DND-41 (cell line): ENCODE results near the gene MCOLN1.

Source experiments
- CTCF ChIP-seq: IDR thresholded peaks from 2 replicates; pipeline ENCODE4 v1.5.1; 2012; ENCODE audit warnings: borderline replicate concordance, low read length, moderate library complexity, mild to moderate bottlenecking; ENCODE audit not compliant: poor library complexity, severe bottlenecking; ENCODE audit errors: extremely low read depth
- EZH2 ChIP-seq: IDR thresholded peaks from 3 replicates; pipeline ENCODE4 v1.6.1; 2012; ENCODE audit warnings: borderline replicate concordance, low read depth, mild to moderate bottlenecking, moderate library complexity, low read length, inconsistent platforms; ENCODE audit not compliant: severe bottlenecking

DNA sequence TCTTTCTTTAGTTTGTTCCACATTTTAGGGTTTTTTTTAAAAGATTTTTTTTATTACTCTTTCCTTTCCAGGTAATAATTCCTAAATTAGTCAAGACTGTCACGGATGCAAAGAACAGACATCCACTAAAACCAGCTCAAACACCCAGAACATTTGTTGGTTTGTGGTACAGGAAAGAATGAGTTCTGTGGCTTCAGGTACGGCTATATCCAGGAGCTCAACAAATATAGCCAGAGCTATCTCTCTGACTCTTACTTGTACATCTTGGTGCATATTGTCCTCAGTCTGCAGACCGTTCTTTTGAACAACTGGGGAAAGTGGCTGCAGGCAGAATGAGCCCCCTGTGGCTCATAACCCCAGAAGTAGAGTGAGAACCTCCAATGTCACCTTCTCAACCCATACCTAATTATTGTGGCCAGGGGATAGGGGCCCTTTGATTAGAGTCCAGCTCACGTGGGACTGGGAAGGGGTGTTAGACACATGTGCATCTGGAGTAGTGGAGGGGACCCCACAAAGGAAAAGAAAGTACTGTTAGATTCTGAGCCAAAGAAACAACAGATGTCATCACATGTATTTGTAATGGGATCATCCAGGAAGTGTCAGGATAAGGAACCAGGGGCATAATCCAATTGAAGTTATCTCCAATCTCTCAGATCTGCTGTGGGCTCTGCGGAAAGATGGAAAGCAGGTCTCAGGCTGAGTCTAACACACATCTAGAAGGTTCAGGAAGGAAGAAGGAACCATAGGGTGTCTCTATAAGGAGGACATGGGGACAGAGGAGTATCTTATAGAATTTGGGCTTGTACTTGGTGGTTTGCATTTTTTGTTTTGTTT, 8.4 kb upstream of the MCOLN1 start:
- TF ChIP-seq CTCF, result no peak
- no peak for TF ChIP-seq EZH2
